CD14-positive monocyte (primary cell): ENCODE data around the gene ALOX15. TPM values are rescaled to one million over a fixed set of nuclear protein-coding genes. Genes with fewer than 3 reads are reported as not detected.

Source experiments
- DNase-seq, 3 donors: peaks; one replicate each; pipeline ENCODE4 v3.0.0-alpha.2; 2011 to 2022
- H2AFZ ChIP-seq: 2 replicates; pipeline ENCODE4 v1.6.0; 2012; ENCODE audit warnings: mild to moderate bottlenecking, low read depth, low read length, inconsistent platforms; ENCODE audit not compliant: insufficient read depth, poor library complexity, severe bottlenecking
- H3K27ac ChIP-seq, 2 donors: 1 replicate in 1 of 2; 2 replicates in 1 of 2; pipeline ENCODE4 v1.5.1; 2012 to 2013; ENCODE audit warnings: low read length in 2 of 2, control low read depth in 1 of 2, inconsistent platforms in 1 of 2, low read depth in 1 of 2, mild to moderate bottlenecking in 1 of 2
- H3K27me3 ChIP-seq, 2 donors: one replicate each; pipeline versions ENCODE4 v1.6.0 to v1.6.1; 2011 to 2013; ENCODE audit warnings: low read length in 2 of 2; ENCODE audit not compliant: control insufficient read depth in 2 of 2, insufficient read depth in 2 of 2
- H3K36me3 ChIP-seq, 2 donors: replicated peaks in 1 of 2; 1 replicate in 1 of 2; 2 replicates in 1 of 2; pipeline versions ENCODE4 v1.5.1 to v1.6.1; 2012 to 2013; ENCODE audit warnings: low read length in 2 of 2, control low read depth in 1 of 2, inconsistent platforms in 1 of 2, mild to moderate bottlenecking in 1 of 2; ENCODE audit not compliant: insufficient read depth in 2 of 2, control insufficient read depth in 1 of 2
- H3K4me1 ChIP-seq, 2 donors: 1 replicate in 1 of 2; 2 replicates in 1 of 2; pipeline versions ENCODE4 v1.5.1 to v1.6.1; 2012 to 2013; ENCODE audit warnings: low read length in 2 of 2, control low read depth in 1 of 2, inconsistent platforms in 1 of 2, mild to moderate bottlenecking in 1 of 2, moderate library complexity in 1 of 2; ENCODE audit not compliant: insufficient read depth in 2 of 2, control insufficient read depth in 1 of 2
- H3K4me2 ChIP-seq: replicated peaks from 2 replicates; pipeline ENCODE3; 2012; ENCODE audit warnings: low read length, moderate library complexity, mild to moderate bottlenecking; ENCODE audit not compliant: poor library complexity, severe bottlenecking; ENCODE audit errors: extremely low read depth
- H3K4me3 ChIP-seq, 3 experiments: fragments of 200-600 bp in 1 of 3; sonication (generic) in 1 of 3; replicated peaks in 1 of 3; 1 replicate in 2 of 3; 2 replicates in 1 of 3; pipeline ENCODE4 v1.5.1; 2011 to 2013; ENCODE audit warnings: low read length in 3 of 3, mild to moderate bottlenecking in 3 of 3, control low read depth in 2 of 3, low read depth in 2 of 3, inconsistent platforms in 1 of 3, moderate library complexity in 1 of 3
- H3K79me2 ChIP-seq: 2 replicates; pipeline ENCODE4 v1.6.0; 2012; ENCODE audit warnings: mild to moderate bottlenecking, control low read depth, inconsistent platforms, low read length, moderate library complexity; ENCODE audit not compliant: insufficient read depth
- H3K9ac ChIP-seq: 2 replicates; pipeline ENCODE4 v1.6.0; 2017; ENCODE audit warnings: low read length, mild to moderate bottlenecking; ENCODE audit not compliant: insufficient read depth, poor library complexity, severe bottlenecking
- H3K9me3 ChIP-seq, 2 donors: replicated peaks in 1 of 2; 1 replicate in 1 of 2; 2 replicates in 1 of 2; pipeline versions ENCODE4 v1.5.1 to v1.6.1; 2012 to 2013; ENCODE audit warnings: low read length in 2 of 2, control low read depth in 1 of 2; ENCODE audit not compliant: control insufficient read depth in 1 of 2, insufficient read depth in 1 of 2
- H4K20me1 ChIP-seq: 2 replicates; pipeline ENCODE4 v1.6.0; 2012; ENCODE audit warnings: mild to moderate bottlenecking, low read length, control low read depth, moderate library complexity; ENCODE audit not compliant: insufficient read depth
- H3K27ac Mint-ChIP-seq, 7 donors: one replicate each; pipeline ENCODE4 v1.8.0; 2020; ENCODE audit warnings: mild to moderate bottlenecking in 7 of 7, mixed read lengths in 7 of 7, moderate library complexity in 6 of 7, inconsistent platforms in 2 of 7
- H3K27me3 Mint-ChIP-seq, 3 donors: one replicate each; pipeline ENCODE4 v1.8.0; 2021 to 2022; ENCODE audit warnings: low read depth in 3 of 3, mild to moderate bottlenecking in 3 of 3, mixed read lengths in 3 of 3, moderate library complexity in 3 of 3, inconsistent platforms in 1 of 3
- H3K36me3 Mint-ChIP-seq, 2 donors: one replicate each; pipeline ENCODE4 v1.8.0; 2020; ENCODE audit warnings: mixed read lengths in 2 of 2, inconsistent platforms in 1 of 2, mild to moderate bottlenecking in 1 of 2
- H3K4me1 Mint-ChIP-seq: one replicate; pipeline ENCODE4 v1.8.0; 2020; ENCODE audit warnings: mild to moderate bottlenecking, mixed read lengths
- H3K4me3 Mint-ChIP-seq, 2 donors: one replicate each; pipeline ENCODE4 v1.8.0; 2020; ENCODE audit warnings: mild to moderate bottlenecking in 2 of 2, mixed read lengths in 2 of 2, moderate library complexity in 1 of 2
- H3K9me3 Mint-ChIP-seq, 7 donors: one replicate each; pipeline ENCODE4 v1.8.0; 2020 to 2022; ENCODE audit warnings: mixed read lengths in 7 of 7, mild to moderate bottlenecking in 6 of 7, moderate library complexity in 6 of 7, inconsistent platforms in 2 of 7
- CTCF ChIP-seq: fragments of 200-600 bp; IDR thresholded peaks from one replicate; pipeline ENCODE4 v1.8.0; 2022; ENCODE audit warnings: antibody characterized with exemption, mild to moderate bottlenecking
- WGBS: methylation state at CpG from one replicate; pipeline ENCODE4 v1.1.5; 2013; ENCODE audit warnings: missing lambda C conversion rate; ENCODE audit not compliant: insufficient coverage; 5-methylcytosine and 5-hydroxymethylcytosine counted together
- intact Hi-C, 2 donors: fragments of 100-400 bp; cut with micrococcal nuclease; formaldehyde crosslinking; loops; one replicate each; pipeline versions ENCODE4 v1.15.0 to v1.15.1; 2023
- polyA plus RNA-seq, 3 donors: library from polyadenylated mRNA; depleted of rRNA in 1 of 3; unstranded in 2 of 3; stranded (reverse) in 1 of 3; fragments of 300-500 nt in 2 of 3; fragments of >200 nt in 1 of 3; fragmentation: Illumina TruSeq in 2 of 3; gene quantifications; 1 replicate in 2 of 3; 2 replicates in 1 of 3; pipeline ENCODE4 v1.2.3, GENCODE V29; 2012 to 2021

ALOX15 gene
- polyA plus RNA-seq, 3 donors = 0.05 to 0.13 TPM; not detected in 1

- no peak overlapping the region for H3K27ac Mint-ChIP-seq
- Histone ChIP-seq H3K9ac (no peak overlapping the region), H3K4me2 (no peak overlapping the region), H3K79me2 (no peaks in the 10 kb centered on the region), H3K4me1 (no peaks in the 10 kb centered on the region), H4K20me1 (no peaks in the 10 kb centered on the region), H3K27ac (no peak overlapping the region), H3K9me3 (peaks cover 7 to 13% of the 10 kb centered on the region in 2 donors), H3K36me3 (no peaks in the 10 kb centered on the region), H3K27me3 (peaks cover 0 to 3% of the 10 kb centered on the region in 2 donors), H3K4me3 (no peak overlapping the region), H2AFZ (no peak overlapping the region)
- peaks cover 12% of the 10 kb centered on the region for H3K4me1 Mint-ChIP-seq
- TF ChIP-seq CTCF = no peak
- H3K27me3 Mint-ChIP-seq = peaks cover 0 to 18% (median 5%) of the 10 kb centered on the region in 3 donors
- peaks cover 0 to 4% (median 2%) of the 10 kb centered on the region in 7 donors for H3K9me3 Mint-ChIP-seq
- no peak for DNase-seq
- no CpG with 5 or more reads among the region's 2 CpGs for WGBS
- intact Hi-C loops = no loop called here
- H3K36me3 Mint-ChIP-seq = no peaks in the 10 kb centered on the region
- no peak overlapping the region for H3K4me3 Mint-ChIP-seq
Observed at GRCh38 chr17:4623249-4623648, 18.2 kb downstream of the ALOX15 start.

- no peak overlapping the region for H3K4me3 ChIP-seq
- WGBS = 100% methylated on average over 1 of the region's 1 CpG
- peaks cover 0 to 3% of the 10 kb centered on the region in 2 donors for H3K27me3 ChIP-seq
- intact Hi-C loops = no loop called here
- no peaks in the 10 kb centered on the region for H3K4me1 ChIP-seq
- no peak overlapping the region for H3K27ac ChIP-seq
- H3K4me3 Mint-ChIP-seq = no peak overlapping the region
- no peaks in the 10 kb centered on the region for H3K79me2 ChIP-seq
- DNase-seq = no peak
- no peak overlapping the region for H2AFZ ChIP-seq
- no peak overlapping the region for H3K4me2 ChIP-seq
- H3K4me1 Mint-ChIP-seq = peaks cover 12% of the 10 kb centered on the region
- H3K27me3 Mint-ChIP-seq = peaks cover 0 to 15% (median 5%) of the 10 kb centered on the region in 3 donors
- no peak for TF ChIP-seq CTCF
- peaks cover 0 to 4% (median 2%) of the 10 kb centered on the region in 7 donors for H3K9me3 Mint-ChIP-seq
- no peak overlapping the region for H3K9ac ChIP-seq
- H3K36me3 ChIP-seq = no peaks in the 10 kb centered on the region
- H4K20me1 ChIP-seq = no peaks in the 10 kb centered on the region
- H3K9me3 ChIP-seq = peaks cover 7 to 13% of the 10 kb centered on the region in 2 donors
- no peaks in the 10 kb centered on the region for H3K36me3 Mint-ChIP-seq
- H3K27ac Mint-ChIP-seq = no peak overlapping the region
Observed at GRCh38 chr17:4622375-4622774, 19.1 kb downstream of the ALOX15 start.
